Left renal pelvis (tissue), 4 donors: ENCODE data around the gene SMG5. TPM values are rescaled to one million over a fixed set of nuclear protein-coding genes. Genes with fewer than 3 reads are reported as not detected.
"Not testable (repeated sequence)": the region's sequence is repeated elsewhere in the genome, so short reads cannot be mapped to it uniquely, and the experiment has no call there.

Experiments used
- DNase-seq, 4 donors: peaks; one replicate each; pipeline ENCODE4 v3.0.0-alpha.2; 2013; ENCODE audit warnings: low read depth in 4 of 4, low spot score in 3 of 4
- polyA plus RNA-seq, 4 donors: library from polyadenylated mRNA; unstranded; fragments of 120-200 nt; gene quantifications; one replicate each; pipeline ENCODE4 v1.2.1, GENCODE V29; 2013; ENCODE audit not compliant: insufficient read length in 4 of 4

The SMG5 gene
- polyA plus RNA-seq, 4 donors = 34.1 to 70.1 (median 56.0) TPM

GRCh38 chr1:156216361-156217086 lies 66.1 kb downstream of the SMG5 start:
- DNase-seq = not testable (repeated sequence)

- no peak for DNase-seq
Measured at GRCh38 chr1:156214024-156214748, 68.4 kb downstream of the SMG5 start.

GRCh38 chr1:156213644-156213966 lies 69.0 kb downstream of the SMG5 start:
- no peak for DNase-seq

GRCh38 chr1:156212833-156213643 lies 69.6 kb downstream of the SMG5 start, which contains the start of gene PMF1:
PMF1 (plus strand) TSS chr1:156213007; CDS start chr1:156213016, 9 bp downstream.
- DNase-seq = peak; percentile 92 to 95 (median 94)

- no peak for DNase-seq
Measured at GRCh38 chr1:156212130-156212529, 70.5 kb downstream of the SMG5 start.

GRCh38 chr1:156211243-156211642 lies 71.4 kb downstream of the SMG5 start:
- DNase-seq = no peak

- no peak for DNase-seq
Measured at GRCh38 chr1:156204686-156205085, 77.9 kb downstream of the SMG5 start.

- DNase-seq = no peak
Measured at GRCh38 chr1:156203331-156203730, 79.3 kb downstream of the SMG5 start.

GRCh38 chr1:156200044-156200443 lies 82.6 kb downstream of the SMG5 start:
- no peak for DNase-seq

Other genes starting within 250 kb of the SMG5 start
- gene UBQLN4, start 229.0 kb downstream of the SMG5 start, polyA plus RNA-seq = 10 to 100 TPM; 38.3 to 61.2 (median 51.5) TPM
- gene LAMTOR2, start 228.0 kb downstream of the SMG5 start, polyA plus RNA-seq = 10 to 100 TPM; 35.2 to 69.7 (median 51.8) TPM
- 10 to 100 TPM in 3 of 4 donors, 1 to 10 TPM in 1; 1.7 to 66.2 (median 52.7) TPM for gene RAB25, start 221.7 kb downstream of the SMG5 start, polyA plus RNA-seq
- 10 to 100 TPM; 40.9 to 46.9 (median 45.0) TPM for gene MEX3A, start 200.4 kb downstream of the SMG5 start, polyA plus RNA-seq
- 100 to 1,000 TPM in 2 of 4 donors, 10 to 100 TPM in 2; 94.5 to 161 (median 104) TPM for gene LMNA, start 168.1 kb downstream of the SMG5 start, polyA plus RNA-seq
- 10 to 100 TPM in 3 of 4 donors, 1 to 10 TPM in 1; 2.5 to 26.8 (median 22.4) TPM for gene SEMA4A, start 129.2 kb downstream of the SMG5 start, polyA plus RNA-seq
- gene SLC25A44, start 88.7 kb downstream of the SMG5 start, polyA plus RNA-seq = 10 to 100 TPM; 16.6 to 30.5 (median 27.7) TPM
- 100 to 1,000 TPM in 1 of 4 donors, 10 to 100 TPM in 3; 48.8 to 110 (median 80.0) TPM for gene PMF1, start 69.8 kb downstream of the SMG5 start, polyA plus RNA-seq
- gene BGLAP, start 40.6 kb downstream of the SMG5 start, polyA plus RNA-seq = 1 to 10 TPM; 1.3 to 7.4 (median 1.9) TPM
- 1 to 10 TPM; 2.4 to 6.8 (median 4.0) TPM for gene PAQR6, start 34.8 kb downstream of the SMG5 start, polyA plus RNA-seq
- gene TMEM79, start 1.5 kb upstream of the SMG5 start, polyA plus RNA-seq = 1 to 10 TPM; 4.1 to 9.2 (median 6.1) TPM
- gene GLMP, start 12.9 kb upstream of the SMG5 start, polyA plus RNA-seq = 10 to 100 TPM; 53.7 to 66.3 (median 63.0) TPM
- gene VHLL, start 16.5 kb upstream of the SMG5 start, polyA plus RNA-seq = not detected
- 100 to 1,000 TPM; 211 to 364 (median 337) TPM for gene CCT3, start 55.5 kb upstream of the SMG5 start, polyA plus RNA-seq
- gene TSACC, start 55.7 kb upstream of the SMG5 start, polyA plus RNA-seq = 1 to 10 TPM in 2 of 4 donors, under 1 TPM in 2; 0.23 to 2.2 (median 0.67) TPM
- gene RHBG, start 86.4 kb upstream of the SMG5 start, polyA plus RNA-seq = 10 to 100 TPM in 3 of 4 donors, under 1 TPM in 1; 0.26 to 26.3 (median 10.4) TPM
- gene MEF2D, start 217.9 kb upstream of the SMG5 start, polyA plus RNA-seq = 10 to 100 TPM; 21.1 to 30.2 (median 24.2) TPM